ENCODE measurements around the gene GPC6.

Gene GPC6

GRCh38 chr13:94122300-94122915 is 895.8 kb downstream of the GPC6 start:
- Histone ChIP-seq H3K9me3 (ENCODE audit: low read length) (no peaks in the 10 kb centered on the region), H3K9me2 (ENCODE audit: low read depth, low read length) (no peaks in the 10 kb centered on the region), H3K79me2 (ENCODE audit: insufficient read depth, low read length) (no peaks in the 10 kb centered on the region), H3K4me2 (ENCODE audit: low read length) (no peak overlapping the region), H3K36me3 (ENCODE audit: insufficient read depth, low read length) (no peaks in the 10 kb centered on the region), H3K27ac (ENCODE audit: low read depth, low read length, poor library complexity, severe bottlenecking) (no peak overlapping the region), H3K4me1 (ENCODE audit: insufficient read depth, low read length, severe bottlenecking) (no peaks in the 10 kb centered on the region), H3K27me3 (ENCODE audit: insufficient read depth, low read length) (no peaks in the 10 kb centered on the region), H3K9ac (ENCODE audit: low read length) (no peak overlapping the region), H2AFZ (ENCODE audit: low read length) (no peak overlapping the region), H3K4me3 (ENCODE audit: low read depth, low read length, poor library complexity, severe bottlenecking) (no peak overlapping the region), H4K20me1 (ENCODE audit: insufficient read depth, low read length) (no peaks in the 10 kb centered on the region), H3F3A (ENCODE audit: insufficient read depth, low read length) (no peaks in the 10 kb centered on the region)
- TF ChIP-seq EZH2 (IDR thresholded peaks at IDR 0.05; ENCODE audit: borderline replicate concordance, low read length): no peak
- TF ChIP-seq CTCF (IDR thresholded peaks at IDR 0.05; ENCODE audit: low read length): no peak

GRCh38 chr13:94123557-94123956 is 897.0 kb downstream of the GPC6 start:
- H3K4me1 ChIP-seq (ENCODE audit: insufficient read depth, low read length, severe bottlenecking): no peaks in the 10 kb centered on the region
- no peak overlapping the region for H2AFZ ChIP-seq (ENCODE audit: low read length)
- H3K27ac ChIP-seq (ENCODE audit: low read depth, low read length, poor library complexity, severe bottlenecking): no peak overlapping the region
- H3F3A ChIP-seq (ENCODE audit: insufficient read depth, low read length): no peaks in the 10 kb centered on the region
- no peak overlapping the region for H3K4me3 ChIP-seq (ENCODE audit: low read depth, low read length, poor library complexity, severe bottlenecking)
- H3K4me2 ChIP-seq (ENCODE audit: low read length): no peak overlapping the region
- TF ChIP-seq EZH2 (IDR thresholded peaks at IDR 0.05; ENCODE audit: borderline replicate concordance, low read length) (no peak), CTCF (IDR thresholded peaks at IDR 0.05; ENCODE audit: low read length) (no peak)
- no peaks in the 10 kb centered on the region for H3K36me3 ChIP-seq (ENCODE audit: insufficient read depth, low read length)
- no peaks in the 10 kb centered on the region for H3K79me2 ChIP-seq (ENCODE audit: insufficient read depth, low read length)
- no peak overlapping the region for H3K9ac ChIP-seq (ENCODE audit: low read length)
- H4K20me1 ChIP-seq (ENCODE audit: insufficient read depth, low read length): no peaks in the 10 kb centered on the region
- H3K9me3 ChIP-seq (ENCODE audit: low read length): no peaks in the 10 kb centered on the region
- no peaks in the 10 kb centered on the region for H3K27me3 ChIP-seq (ENCODE audit: insufficient read depth, low read length)
- H3K9me2 ChIP-seq (ENCODE audit: low read depth, low read length): no peaks in the 10 kb centered on the region

GRCh38 chr13:94128430-94128829 is 901.8 kb downstream of the GPC6 start:
- no peak overlapping the region for H3K4me2 ChIP-seq (ENCODE audit: low read length)
- no peaks in the 10 kb centered on the region for H3F3A ChIP-seq (ENCODE audit: insufficient read depth, low read length)
- no peaks in the 10 kb centered on the region for H3K79me2 ChIP-seq (ENCODE audit: insufficient read depth, low read length)
- H3K9me3 ChIP-seq (ENCODE audit: low read length): no peaks in the 10 kb centered on the region
- no peaks in the 10 kb centered on the region for H3K9me2 ChIP-seq (ENCODE audit: low read depth, low read length)
- no peaks in the 10 kb centered on the region for H3K36me3 ChIP-seq (ENCODE audit: insufficient read depth, low read length)
- H3K27ac ChIP-seq (ENCODE audit: low read depth, low read length, poor library complexity, severe bottlenecking): no peak overlapping the region
- H3K27me3 ChIP-seq (ENCODE audit: insufficient read depth, low read length): no peaks in the 10 kb centered on the region
- no peak overlapping the region for H3K9ac ChIP-seq (ENCODE audit: low read length)
- no peaks in the 10 kb centered on the region for H4K20me1 ChIP-seq (ENCODE audit: insufficient read depth, low read length)
- no peak overlapping the region for H2AFZ ChIP-seq (ENCODE audit: low read length)
- no peaks in the 10 kb centered on the region for H3K4me1 ChIP-seq (ENCODE audit: insufficient read depth, low read length, severe bottlenecking)
- TF ChIP-seq CTCF (IDR thresholded peaks at IDR 0.05; ENCODE audit: low read length): no peak
- no peak for TF ChIP-seq EZH2 (IDR thresholded peaks at IDR 0.05; ENCODE audit: borderline replicate concordance, low read length)
- no peak overlapping the region for H3K4me3 ChIP-seq (ENCODE audit: low read depth, low read length, poor library complexity, severe bottlenecking)

All from OCI-LY1 (cell line).